ENCODE data around the gene PPP1R9A. TPM values are rescaled to one million over a fixed set of nuclear protein-coding genes. Genes with fewer than 3 reads are reported as not detected.

The PPP1R9A gene
- total RNA-seq, 1 donor = under 0.01 TPM

DNA sequence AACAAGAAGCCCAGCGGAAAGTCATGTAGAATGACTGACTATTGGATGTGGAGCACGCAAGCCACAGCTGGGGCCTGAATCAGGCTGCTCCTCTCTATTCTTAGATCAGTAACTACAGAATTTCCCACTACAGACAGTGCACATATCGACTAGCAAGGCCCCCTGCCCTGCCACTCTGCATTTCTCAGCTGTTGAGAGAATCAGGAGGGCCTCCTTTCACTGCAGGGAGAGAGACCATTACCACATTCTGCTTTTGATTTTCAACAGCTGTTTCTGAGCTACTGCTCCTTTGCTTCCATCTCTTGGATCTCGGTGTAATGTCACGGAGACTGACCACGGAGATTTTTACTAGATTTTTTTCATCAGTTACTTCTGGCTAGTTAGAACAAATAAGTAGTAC is 343.2 kb downstream of the PPP1R9A start:
- TF ChIP-seq, protein P1, sequence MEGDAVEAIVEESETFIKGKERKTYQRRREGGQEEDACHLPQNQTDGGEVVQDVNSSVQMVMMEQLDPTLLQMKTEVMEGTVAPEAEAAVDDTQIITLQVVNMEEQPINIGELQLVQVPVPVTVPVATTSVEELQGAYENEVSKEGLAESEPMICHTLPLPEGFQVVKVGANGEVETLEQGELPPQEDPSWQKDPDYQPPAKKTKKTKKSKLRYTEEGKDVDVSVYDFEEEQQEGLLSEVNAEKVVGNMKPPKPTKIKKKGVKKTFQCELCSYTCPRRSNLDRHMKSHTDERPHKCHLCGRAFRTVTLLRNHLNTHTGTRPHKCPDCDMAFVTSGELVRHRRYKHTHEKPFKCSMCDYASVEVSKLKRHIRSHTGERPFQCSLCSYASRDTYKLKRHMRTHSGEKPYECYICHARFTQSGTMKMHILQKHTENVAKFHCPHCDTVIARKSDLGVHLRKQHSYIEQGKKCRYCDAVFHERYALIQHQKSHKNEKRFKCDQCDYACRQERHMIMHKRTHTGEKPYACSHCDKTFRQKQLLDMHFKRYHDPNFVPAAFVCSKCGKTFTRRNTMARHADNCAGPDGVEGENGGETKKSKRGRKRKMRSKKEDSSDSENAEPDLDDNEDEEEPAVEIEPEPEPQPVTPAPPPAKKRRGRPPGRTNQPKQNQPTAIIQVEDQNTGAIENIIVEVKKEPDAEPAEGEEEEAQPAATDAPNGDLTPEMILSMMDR (IDR thresholded peaks at IDR 0.05; ENCODE audit: insufficient read depth, low read depth, low read length) = no peak
- DNase-seq (ENCODE audit: low read depth) = no peak
- H3K4me3 ChIP-seq (ENCODE audit: low read depth, low read length) = no peak overlapping the region

DNA sequence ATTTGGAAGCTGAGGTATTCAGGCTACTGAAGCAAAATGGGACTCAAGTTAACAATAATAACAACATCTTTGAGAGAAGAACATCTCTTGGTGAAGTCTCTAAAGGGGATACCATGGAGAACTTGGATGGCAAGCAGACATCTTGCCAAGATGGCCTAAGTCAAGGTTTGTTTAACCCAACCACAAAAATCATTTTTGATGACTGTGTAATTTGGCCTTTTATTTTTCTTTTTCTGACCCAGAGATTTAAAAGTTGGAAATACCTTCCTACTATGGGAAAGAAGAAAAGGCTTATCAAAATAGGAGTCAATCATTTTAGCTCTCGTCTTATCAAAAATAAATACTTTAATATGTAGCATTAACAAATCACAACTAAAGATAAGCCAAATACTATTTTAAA is 344.6 kb downstream of the PPP1R9A start:
- DNase-seq (ENCODE audit: low read depth) = no peak
- TF ChIP-seq, protein P1 (IDR thresholded peaks at IDR 0.05; ENCODE audit: insufficient read depth, low read depth, low read length) = no peak
- no peak overlapping the region for H3K4me3 ChIP-seq (ENCODE audit: low read depth, low read length)

DNA sequence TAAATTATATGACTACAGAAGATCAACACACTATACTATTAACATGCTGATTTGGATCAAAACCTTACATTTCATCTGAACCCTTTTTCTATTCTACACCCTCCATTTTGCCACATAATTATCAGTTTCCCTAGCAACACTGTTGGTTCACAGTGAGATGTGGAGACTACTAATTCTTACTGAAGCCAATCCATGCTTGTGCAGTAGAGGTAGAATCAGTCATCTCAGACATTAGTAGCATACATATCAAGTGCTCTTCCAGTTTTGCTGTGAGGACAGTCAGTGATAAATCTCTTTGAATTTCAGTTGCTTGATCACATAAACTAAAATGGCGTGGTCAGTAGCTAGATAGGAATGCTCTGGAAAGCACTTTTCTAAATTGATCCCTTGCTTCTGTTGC is 346.6 kb downstream of the PPP1R9A start:
- no peak for DNase-seq (ENCODE audit: low read depth)
- TF ChIP-seq, protein P1 (IDR thresholded peaks at IDR 0.05; ENCODE audit: insufficient read depth, low read depth, low read length) = no peak
- no peak overlapping the region for H3K4me3 ChIP-seq (ENCODE audit: low read depth, low read length)

DNA sequence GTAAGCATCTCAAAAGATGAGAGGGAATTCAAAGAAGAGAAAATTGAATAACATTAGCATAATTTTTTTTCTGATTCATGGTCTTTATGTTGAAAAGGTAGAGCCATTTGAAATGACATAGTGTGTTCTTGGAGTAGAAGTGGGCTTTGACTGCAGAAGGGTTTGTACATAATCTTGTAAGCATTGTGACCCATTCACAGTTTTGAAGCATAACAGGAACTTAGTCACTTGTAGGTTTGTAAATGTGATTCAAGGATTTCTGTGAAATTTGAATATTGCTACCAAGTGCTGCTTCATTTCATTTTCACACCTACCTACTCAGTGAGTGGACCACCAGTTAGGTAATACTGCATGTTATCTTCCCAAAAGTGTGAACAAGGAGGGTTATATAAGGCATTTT is 348.3 kb downstream of the PPP1R9A start:
- TF ChIP-seq, protein P1 (IDR thresholded peaks at IDR 0.05; ENCODE audit: insufficient read depth, low read depth, low read length) = no peak
- no peak overlapping the region for H3K4me3 ChIP-seq (ENCODE audit: low read depth, low read length)
- DNase-seq (ENCODE audit: low read depth) = no peak

DNA sequence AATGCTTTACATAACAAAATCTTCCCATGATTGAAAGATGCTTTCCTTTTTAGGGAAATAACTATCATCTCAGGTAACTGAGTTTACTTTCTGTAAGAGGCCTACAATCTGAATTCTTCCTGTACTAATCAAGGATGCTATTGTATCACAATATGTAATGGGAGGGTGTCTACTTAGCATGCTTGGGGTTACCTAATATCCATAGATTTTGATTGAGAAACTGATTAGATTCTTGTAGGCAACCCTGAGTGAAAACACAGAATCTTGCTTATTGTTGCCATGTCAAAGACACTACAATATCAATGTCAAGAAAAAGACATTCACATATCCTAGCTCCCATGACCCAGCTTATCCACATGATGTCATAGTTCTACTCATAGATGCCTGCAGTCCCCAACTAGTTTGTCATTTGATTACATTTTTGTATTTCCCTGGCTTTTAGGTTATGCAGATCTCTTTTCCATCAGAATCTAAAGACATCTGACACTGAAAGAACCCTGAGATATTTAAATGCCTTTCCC is 354.6 kb downstream of the PPP1R9A start:
- no peak for DNase-seq (ENCODE audit: low read depth)
- TF ChIP-seq, protein P1 (IDR thresholded peaks at IDR 0.05; ENCODE audit: insufficient read depth, low read depth, low read length) = no peak
- no peak overlapping the region for H3K4me3 ChIP-seq (ENCODE audit: low read depth, low read length)

DNA sequence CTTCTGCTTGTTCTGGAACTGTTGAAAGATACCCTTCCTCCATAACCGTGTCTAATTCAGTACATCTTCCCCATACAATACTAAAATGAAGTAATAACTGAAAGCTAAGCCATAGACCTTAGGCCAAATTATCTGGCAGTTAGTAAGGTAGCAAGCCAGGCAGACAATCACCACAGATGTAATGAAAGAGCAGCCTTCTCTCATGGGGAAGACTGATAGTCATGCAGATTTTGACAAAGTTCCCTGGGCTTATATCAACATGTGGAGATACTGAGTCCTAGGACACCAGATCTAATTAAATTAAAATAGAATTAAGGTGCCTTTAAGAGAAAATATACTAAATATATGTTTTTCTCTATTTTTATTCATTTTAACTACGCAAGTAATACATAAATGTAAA is 355.5 kb downstream of the PPP1R9A start:
- no peak overlapping the region for H3K4me3 ChIP-seq (ENCODE audit: low read depth, low read length)
- no peak for DNase-seq (ENCODE audit: low read depth)
- TF ChIP-seq, protein P1 (IDR thresholded peaks at IDR 0.05; ENCODE audit: insufficient read depth, low read depth, low read length) = no peak

DNA sequence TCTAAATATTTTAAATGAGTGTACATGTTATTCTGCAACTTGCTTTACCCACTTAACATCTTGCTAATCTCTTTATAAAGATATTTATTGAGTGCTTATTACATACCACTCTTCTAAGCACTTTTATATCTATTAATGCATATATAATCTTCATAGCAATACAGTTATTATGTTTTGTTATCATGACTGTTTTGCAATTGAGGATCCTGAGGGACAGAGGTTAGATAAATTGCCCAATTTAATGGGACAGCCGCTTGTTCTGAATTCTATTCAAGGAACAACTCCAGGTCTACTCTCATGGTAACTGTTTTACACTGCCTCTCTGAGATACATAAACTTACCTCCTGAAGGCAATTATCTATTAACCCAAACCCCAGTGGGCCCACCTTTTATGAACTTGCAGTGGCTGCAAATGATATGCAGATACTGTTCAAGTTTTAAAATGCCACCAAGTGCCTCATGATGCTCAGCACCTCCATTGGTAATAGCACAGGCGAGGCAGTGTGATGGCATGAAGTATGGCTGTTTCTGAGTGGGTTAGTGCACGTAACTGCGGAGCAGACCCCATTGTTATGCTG is 356.5 kb downstream of the PPP1R9A start:
- DNase-seq (ENCODE audit: low read depth) = no peak
- H3K4me3 ChIP-seq (ENCODE audit: low read depth, low read length) = no peak overlapping the region
- TF ChIP-seq, protein P1 (IDR thresholded peaks at IDR 0.05; ENCODE audit: insufficient read depth, low read depth, low read length) = no peak

Data from fibroblast of villous mesenchyme (primary cell).